ENCODE results near the gene CPVL. TPM values are rescaled to one million over a fixed set of nuclear protein-coding genes. Genes with fewer than 3 reads are reported as not detected.

CPVL gene
- total and polyA plus RNA-seq, 2 experiments from 2014 or later, result 31.9 to 37.8 TPM

- no peaks in the 10 kb centered on the region for H3K36me3 ChIP-seq (ENCODE audit: insufficient read depth)
- no peaks in the 10 kb centered on the region for H4K20me1 ChIP-seq (replicated peaks; ENCODE audit: insufficient read depth)
- DNase-seq (ENCODE audit: low spot score), result no peak
- Mint-ChIP-seq H3K9me3 (no peaks in the 10 kb centered on the region), H3K27me3 (ENCODE audit: insufficient read depth, low read depth, poor library complexity) (peaks cover 1% of the 10 kb centered on the region), H3K27ac (no peak overlapping the region), H3K4me1 (peaks cover 53% of the 10 kb centered on the region), H3K4me3 (no peak overlapping the region), H3K36me3 (ENCODE audit: low read depth) (no peaks in the 10 kb centered on the region)
- no peak overlapping the region for H3K4me2 ChIP-seq
- no peaks in the 10 kb centered on the region for H3K27me3 ChIP-seq (ENCODE audit: insufficient read depth)
- H3K79me2 ChIP-seq (replicated peaks; ENCODE audit: insufficient read depth), result no peaks in the 10 kb centered on the region
- H3K9me2 ChIP-seq (ENCODE audit: insufficient read depth), result no peaks in the 10 kb centered on the region
- H3F3A ChIP-seq (replicated peaks; ENCODE audit: low read depth), result no peaks in the 10 kb centered on the region
- no peak overlapping the region for H2AFZ ChIP-seq
- H3K27ac ChIP-seq (ENCODE audit: low read depth), result no peak overlapping the region
- TF ChIP-seq NANOG (IDR thresholded peaks at IDR 0.05; ENCODE audit: borderline replicate concordance) (no peak), JUNB (IDR thresholded peaks at IDR 0.05; ENCODE audit: unreplicated experiment) (no peak), ZNF114 (CRISPR knock-in tag; IDR thresholded peaks at IDR 0.05) (no peak), POLR2AphosphoS5 (IDR thresholded peaks at IDR 0.05; ENCODE audit: low read depth) (no peak), ETS1 (IDR thresholded peaks at IDR 0.05) (no peak)
- ATAC-seq, result no peak
- no peak overlapping the region for H3K4me3 ChIP-seq
- H3K4me1 ChIP-seq (ENCODE audit: insufficient read depth), result peaks cover 33% of the 10 kb centered on the region
These were observed 106.3 kb downstream of the CPVL start for GRCh38 chr7:29039821-29040578.

- no peak overlapping the region for H2AFZ ChIP-seq
- H3F3A ChIP-seq (replicated peaks; ENCODE audit: low read depth), result no peaks in the 10 kb centered on the region
- no peaks in the 10 kb centered on the region for H3K79me2 ChIP-seq (replicated peaks; ENCODE audit: insufficient read depth)
- no peaks in the 10 kb centered on the region for H3K9me2 ChIP-seq (ENCODE audit: insufficient read depth)
- H3K36me3 ChIP-seq (ENCODE audit: insufficient read depth), result no peaks in the 10 kb centered on the region
- H4K20me1 ChIP-seq (replicated peaks; ENCODE audit: insufficient read depth), result no peaks in the 10 kb centered on the region
- H3K27me3 Mint-ChIP-seq (ENCODE audit: insufficient read depth, low read depth, poor library complexity), result no peaks in the 10 kb centered on the region
- H3K27ac ChIP-seq (ENCODE audit: low read depth), result no peak overlapping the region
- no peaks in the 10 kb centered on the region for H3K27me3 ChIP-seq (ENCODE audit: insufficient read depth)
- H3K4me1 ChIP-seq (ENCODE audit: insufficient read depth), result peaks cover 28% of the 10 kb centered on the region
- peaks cover 40% of the 10 kb centered on the region for H3K4me1 Mint-ChIP-seq
- no peaks in the 10 kb centered on the region for H3K36me3 Mint-ChIP-seq (ENCODE audit: low read depth)
- ATAC-seq (peak; percentile 85), DNase-seq (ENCODE audit: low spot score) (peak; percentile 18)
- no peak overlapping the region for H3K4me3 Mint-ChIP-seq
- H3K4me3 ChIP-seq, result no peak overlapping the region
- H3K9me3 Mint-ChIP-seq, result no peaks in the 10 kb centered on the region
- no peak overlapping the region; the same call in 1 of the 2 replicates for H3K4me2 ChIP-seq
- H3K27ac Mint-ChIP-seq, result no peak overlapping the region
- TF ChIP-seq EZH2 (IDR thresholded peaks at IDR 0.05; ENCODE audit: low read depth, unreplicated experiment) (no peak), ZNF462 (CRISPR knock-in tag; IDR thresholded peaks at IDR 0.05) (no peak), JUNB (IDR thresholded peaks at IDR 0.05; ENCODE audit: unreplicated experiment) (no peak), CTCF (conservative IDR thresholded peaks at IDR 0.05; ENCODE audit: low read depth in 2 of 2) (no peak)
These were observed 107.9 kb downstream of the CPVL start for GRCh38 chr7:29038463-29038862.
